OCI-LY7 (cell line): ENCODE measurements around the gene PPM1B.

Experiments
- EZH2phosphoT487 ChIP-seq: fragments of 200-600 bp; sonication (generic); IDR thresholded peaks from 2 replicates; pipeline ENCODE4 v1.6.1; 2018; ENCODE audit warnings: low read depth, borderline replicate concordance, mild to moderate bottlenecking, mixed run types, antibody characterized with exemption, low read length, moderate library complexity, mixed read lengths
- TF ChIP-seq, protein P1 (sequence below): fragments of 200-600 bp; sonication (generic); conservative IDR thresholded peaks from 2 replicates; pipeline ENCODE4 v1.5.1; 2014; ENCODE audit warnings: mild to moderate bottlenecking, antibody characterized with exemption, low read length, moderate library complexity, mixed read lengths

DNA sequence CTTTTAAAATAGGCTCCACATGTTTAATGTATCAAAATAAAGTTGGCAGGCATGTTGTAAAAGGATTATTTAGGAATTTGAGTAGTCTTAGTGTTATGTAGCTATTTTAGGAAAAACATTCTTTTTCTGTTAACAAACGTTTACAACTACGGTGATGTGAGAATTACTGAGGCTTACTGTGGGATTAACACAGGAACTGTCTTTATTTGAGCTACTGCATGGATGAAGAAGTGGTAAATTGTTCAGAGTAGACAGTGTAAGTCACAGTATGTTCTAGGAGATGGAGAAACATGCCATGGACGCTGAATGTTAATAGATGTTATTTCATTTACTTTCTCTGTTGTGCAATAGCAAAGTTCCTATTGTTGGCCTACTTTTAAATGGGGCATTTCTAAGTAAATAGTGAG, 1.6 kb downstream of the PPM1B start:
- TF ChIP-seq, protein P1, sequence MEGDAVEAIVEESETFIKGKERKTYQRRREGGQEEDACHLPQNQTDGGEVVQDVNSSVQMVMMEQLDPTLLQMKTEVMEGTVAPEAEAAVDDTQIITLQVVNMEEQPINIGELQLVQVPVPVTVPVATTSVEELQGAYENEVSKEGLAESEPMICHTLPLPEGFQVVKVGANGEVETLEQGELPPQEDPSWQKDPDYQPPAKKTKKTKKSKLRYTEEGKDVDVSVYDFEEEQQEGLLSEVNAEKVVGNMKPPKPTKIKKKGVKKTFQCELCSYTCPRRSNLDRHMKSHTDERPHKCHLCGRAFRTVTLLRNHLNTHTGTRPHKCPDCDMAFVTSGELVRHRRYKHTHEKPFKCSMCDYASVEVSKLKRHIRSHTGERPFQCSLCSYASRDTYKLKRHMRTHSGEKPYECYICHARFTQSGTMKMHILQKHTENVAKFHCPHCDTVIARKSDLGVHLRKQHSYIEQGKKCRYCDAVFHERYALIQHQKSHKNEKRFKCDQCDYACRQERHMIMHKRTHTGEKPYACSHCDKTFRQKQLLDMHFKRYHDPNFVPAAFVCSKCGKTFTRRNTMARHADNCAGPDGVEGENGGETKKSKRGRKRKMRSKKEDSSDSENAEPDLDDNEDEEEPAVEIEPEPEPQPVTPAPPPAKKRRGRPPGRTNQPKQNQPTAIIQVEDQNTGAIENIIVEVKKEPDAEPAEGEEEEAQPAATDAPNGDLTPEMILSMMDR, result no peak
- no peak for TF ChIP-seq EZH2phosphoT487
